ENCODE data around the gene ARHGEF19. TPM values are rescaled to one million over a fixed set of nuclear protein-coding genes. Genes with fewer than 3 reads are reported as not detected.
A peak's percentile ranks its signal among the peaks of the same experiment; 100 is the strongest.

The ARHGEF19 gene
- total RNA-seq, 1 experiment from 2014 or later, result 21.1 TPM

- Histone ChIP-seq H3K27ac (ENCODE audit: insufficient read length, low read depth, low read length) (no peak overlapping the region), H4K5ac (ENCODE audit: insufficient read length, low read depth, low read length) (no peak overlapping the region), H2AFZ (ENCODE audit: low read length) (no peak overlapping the region), H3K23me2 (ENCODE audit: insufficient read length, low read depth, low read length, poor library complexity, severe bottlenecking) (peaks cover 9% of the 10 kb centered on the region), H2BK12ac (ENCODE audit: insufficient read length, low read depth, low read length) (no peak overlapping the region), H3K14ac (ENCODE audit: insufficient read depth, low read length) (no peak overlapping the region; the same call in 1 of the 2 replicates), H3K79me1 (ENCODE audit: insufficient read depth, low read depth, low read length, poor library complexity, severe bottlenecking) (no peaks in the 10 kb centered on the region), H3K18ac (ENCODE audit: insufficient read length, low read depth, low read length) (no peak overlapping the region), H2BK120ac (ENCODE audit: low read depth, low read length, poor library complexity, severe bottlenecking) (no peak overlapping the region), H3K27me3 (ENCODE audit: insufficient read depth, low read length) (peaks cover 19% of the 10 kb centered on the region; the same call in 1 of the 2 replicates), H3K23ac (ENCODE audit: insufficient read length, low read depth, low read length) (no peak overlapping the region), H3K9me3 (ENCODE audit: control insufficient read depth, low read depth, low read length) (no peaks in the 10 kb centered on the region), H2BK20ac (ENCODE audit: low read depth, low read length, poor library complexity, severe bottlenecking) (no peak overlapping the region), H3K4ac (ENCODE audit: low read depth, low read length) (no peak overlapping the region), H3K56ac (ENCODE audit: insufficient read length, low read depth, low read length) (no peak overlapping the region), H3K79me2 (ENCODE audit: insufficient read depth, low read length) (no peaks in the 10 kb centered on the region), H3K4me2 (ENCODE audit: insufficient read depth, insufficient read length, low read length) (peak overlapping the region; percentile 65), H4K91ac (ENCODE audit: insufficient read length, low read depth, low read length) (no peak overlapping the region), H2BK5ac (ENCODE audit: insufficient read length, low read length) (no peak overlapping the region), H3T11ph (ENCODE audit: low read length) (no peak overlapping the region), H2AK5ac (ENCODE audit: insufficient read length, low read length) (no peak overlapping the region), H3K4me1 (ENCODE audit: insufficient read depth, low read length) (no peaks in the 10 kb centered on the region), H2BK15ac (ENCODE audit: low read depth, low read length) (no peak overlapping the region), H4K8ac (replicated peaks; ENCODE audit: insufficient read length, low read depth, low read length) (no peak overlapping the region), H3K9ac (ENCODE audit: extremely low read depth, insufficient read length, low read length) (no peak overlapping the region), H4K20me1 (ENCODE audit: control insufficient read depth, insufficient read depth, insufficient read length) (peaks cover 4% of the 10 kb centered on the region)
- Mint-ChIP-seq H3K4me3 (peak overlapping the region; percentile 69 to 83), H3K9me3 (no peaks in the 10 kb centered on the region; a peak in 2 of 5 replicates), H3K27me3 (ENCODE audit: low read depth) (peaks cover 75% of the 10 kb centered on the region), H3K4me1 (peaks cover 20 to 23% of the 10 kb centered on the region in 2 experiments), H3K36me3 (ENCODE audit: insufficient read depth in 1 of 3, low read depth in 3 of 3) (no peaks in the 10 kb centered on the region), H3K27ac (no peak overlapping the region)
- TF ChIP-seq CTCF (conservative IDR thresholded peaks at IDR 0.05), result no peak
- no CpG with 5 or more reads among the region's 7 CpGs for WGBS (ENCODE audit: extremely low coverage, insufficient read length, low lambda C conversion rate)
- DNase-seq, result no peak
These were observed 13.7 kb upstream of the ARHGEF19 start for GRCh38 chr1:16226129-16226489.
